WERI-Rb-1 (cell line): ENCODE results near the gene DDX10.

ENCODE experiments used
- DNase-seq: peaks from one replicate; pipeline ENCODE4 v3.0.0-alpha.2; 2020
- H3K27ac ChIP-seq: fragments of 250-450 bp; sonication (Bioruptor Pico); 2 replicates; pipeline ENCODE4 v1.5.1; 2020; ENCODE audit warnings: mild to moderate bottlenecking, moderate library complexity
- H3K27me3 ChIP-seq: fragments of 250-450 bp; sonication (Bioruptor Pico); 2 replicates; pipeline ENCODE4 v1.5.1; 2021; ENCODE audit warnings: mild to moderate bottlenecking, low read depth, moderate library complexity; ENCODE audit not compliant: insufficient read depth, severe bottlenecking
- H3K36me3 ChIP-seq: fragments of 250-450 bp; sonication (Bioruptor Pico); 2 replicates; pipeline ENCODE4 v1.5.1; 2020; ENCODE audit warnings: mild to moderate bottlenecking, moderate library complexity
- H3K4me3 ChIP-seq: 2 replicates; pipeline ENCODE4 v1.5.1; 2011; ENCODE audit warnings: low read depth, mild to moderate bottlenecking, control low read depth, low read length
- H3K9me3 ChIP-seq: fragments of 250-450 bp; sonication (Bioruptor Pico); 2 replicates; pipeline ENCODE4 v1.5.1; 2021; ENCODE audit warnings: mild to moderate bottlenecking, moderate library complexity; ENCODE audit not compliant: severe bottlenecking
- TF ChIP-seq, protein P1 (sequence below): IDR thresholded peaks from 2 replicates; pipeline ENCODE4 v1.5.1; 2011; ENCODE audit warnings: low read depth, mild to moderate bottlenecking, control low read depth, inconsistent platforms, low read length

The DDX10 gene

DNA sequence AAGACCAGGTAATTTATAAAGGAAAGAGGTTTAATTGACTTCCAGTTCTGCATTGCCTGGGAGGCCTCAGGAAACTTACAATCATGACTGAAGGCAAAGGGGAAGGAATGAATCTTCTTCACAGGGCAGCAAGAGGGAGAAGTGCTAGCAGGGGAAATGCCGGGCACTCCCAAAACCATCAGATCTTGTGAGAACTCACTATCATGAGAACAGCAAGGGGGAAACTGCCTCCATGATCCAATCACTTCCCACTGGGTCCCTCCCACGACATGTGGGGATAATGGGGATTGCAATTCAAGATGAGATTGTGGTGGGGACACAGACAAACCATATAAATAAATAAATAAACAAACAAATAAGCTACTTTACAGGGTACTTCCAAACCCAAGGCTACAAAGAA is 42.5 kb upstream of the DDX10 start:
- DNase-seq: no peak
- Histone ChIP-seq H3K27ac (no peak overlapping the region), H3K4me3 (no peak overlapping the region), H3K36me3 (no peaks in the 10 kb centered on the region), H3K9me3 (no peaks in the 10 kb centered on the region), H3K27me3 (no peaks in the 10 kb centered on the region)
- TF ChIP-seq, protein P1, sequence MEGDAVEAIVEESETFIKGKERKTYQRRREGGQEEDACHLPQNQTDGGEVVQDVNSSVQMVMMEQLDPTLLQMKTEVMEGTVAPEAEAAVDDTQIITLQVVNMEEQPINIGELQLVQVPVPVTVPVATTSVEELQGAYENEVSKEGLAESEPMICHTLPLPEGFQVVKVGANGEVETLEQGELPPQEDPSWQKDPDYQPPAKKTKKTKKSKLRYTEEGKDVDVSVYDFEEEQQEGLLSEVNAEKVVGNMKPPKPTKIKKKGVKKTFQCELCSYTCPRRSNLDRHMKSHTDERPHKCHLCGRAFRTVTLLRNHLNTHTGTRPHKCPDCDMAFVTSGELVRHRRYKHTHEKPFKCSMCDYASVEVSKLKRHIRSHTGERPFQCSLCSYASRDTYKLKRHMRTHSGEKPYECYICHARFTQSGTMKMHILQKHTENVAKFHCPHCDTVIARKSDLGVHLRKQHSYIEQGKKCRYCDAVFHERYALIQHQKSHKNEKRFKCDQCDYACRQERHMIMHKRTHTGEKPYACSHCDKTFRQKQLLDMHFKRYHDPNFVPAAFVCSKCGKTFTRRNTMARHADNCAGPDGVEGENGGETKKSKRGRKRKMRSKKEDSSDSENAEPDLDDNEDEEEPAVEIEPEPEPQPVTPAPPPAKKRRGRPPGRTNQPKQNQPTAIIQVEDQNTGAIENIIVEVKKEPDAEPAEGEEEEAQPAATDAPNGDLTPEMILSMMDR: no peak

DNA sequence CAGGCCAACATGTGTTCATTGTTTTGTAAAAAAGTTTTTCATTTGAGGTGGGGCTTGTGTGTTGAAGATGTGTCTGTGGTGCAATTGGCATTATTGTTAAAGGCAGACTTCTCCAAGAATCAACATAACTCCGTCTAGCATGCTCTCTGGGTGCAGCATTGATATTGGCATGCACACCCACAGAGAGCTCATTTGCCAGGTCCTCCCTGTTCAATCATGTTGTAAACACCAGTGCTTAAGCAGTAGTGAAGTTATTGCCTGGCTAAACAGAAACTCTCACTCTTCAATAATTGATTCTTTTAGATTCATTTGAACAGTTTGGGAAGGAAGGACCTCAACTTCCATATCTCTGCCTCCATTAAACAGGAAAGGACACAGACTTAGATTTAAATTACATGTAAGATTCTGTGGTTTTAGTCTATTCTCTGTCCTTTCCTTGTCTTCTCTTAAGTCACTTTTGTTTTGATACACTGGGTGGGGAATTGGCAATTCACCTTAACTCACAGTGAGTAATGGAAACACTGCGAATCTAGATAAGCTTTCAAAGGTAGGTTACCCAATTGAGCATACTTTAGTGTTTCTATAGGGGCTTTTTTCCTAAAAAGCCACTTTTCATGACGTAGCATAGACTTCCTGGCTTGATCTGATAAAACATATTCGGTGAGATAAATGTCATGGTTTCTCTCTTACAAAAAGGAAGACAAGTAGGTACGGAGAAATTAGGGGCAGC is 40.5 kb upstream of the DDX10 start:
- TF ChIP-seq, protein P1: no peak
- Histone ChIP-seq H3K27me3 (no peaks in the 10 kb centered on the region), H3K36me3 (no peaks in the 10 kb centered on the region), H3K4me3 (no peak overlapping the region), H3K9me3 (peaks cover 6% of the 10 kb centered on the region), H3K27ac (no peak overlapping the region)
- no peak for DNase-seq

- H3K27ac ChIP-seq: no peak overlapping the region
- H3K27me3 ChIP-seq: no peaks in the 10 kb centered on the region
- H3K4me3 ChIP-seq: no peak overlapping the region
- H3K36me3 ChIP-seq: no peaks in the 10 kb centered on the region
- DNase-seq: no peak
- TF ChIP-seq, protein P1: no peak
- H3K9me3 ChIP-seq: peaks cover 6% of the 10 kb centered on the region
These were observed 36.5 kb upstream of the DDX10 start for GRCh38 chr11:108628326-108628725.

GRCh38 chr11:108628812-108629211 is 36.1 kb upstream of the DDX10 start:
- DNase-seq: no peak
- H3K27ac ChIP-seq: no peak overlapping the region
- peaks cover 6% of the 10 kb centered on the region for H3K9me3 ChIP-seq

DNA sequence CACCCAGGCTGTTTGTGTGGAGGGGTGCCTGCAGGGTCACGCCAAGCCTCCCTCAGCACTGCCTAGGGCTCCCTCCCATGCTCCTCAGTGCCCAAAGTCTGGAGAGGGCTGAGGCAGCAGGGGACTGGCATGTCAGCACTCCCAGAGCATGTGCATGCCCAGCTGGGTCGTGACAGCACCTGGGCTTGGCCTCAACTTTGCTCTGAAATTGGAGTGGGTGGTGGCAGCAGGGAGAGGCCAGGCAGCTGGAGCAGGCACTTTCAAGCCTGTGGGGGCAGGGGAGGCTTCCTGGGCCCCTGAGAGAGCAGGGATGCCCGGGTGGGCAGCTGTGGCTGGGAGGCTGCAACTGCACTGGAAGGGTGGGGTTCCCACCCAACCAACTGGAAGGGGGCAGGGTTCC is 35.6 kb upstream of the DDX10 start:
- H3K27me3 ChIP-seq: no peaks in the 10 kb centered on the region
- H3K36me3 ChIP-seq: no peaks in the 10 kb centered on the region
- H3K4me3 ChIP-seq: no peak overlapping the region
- DNase-seq: no peak
- no peak overlapping the region for H3K27ac ChIP-seq
- TF ChIP-seq, protein P1: no peak
- H3K9me3 ChIP-seq: peaks cover 6% of the 10 kb centered on the region

More at GRCh38 chr11:108628812-108629211, 36.1 kb upstream of the DDX10 start:
- Histone ChIP-seq H3K36me3 (no peaks in the 10 kb centered on the region), H3K4me3 (no peak overlapping the region), H3K27me3 (no peaks in the 10 kb centered on the region)
- TF ChIP-seq, protein P1: no peak
